ENCODE results near the gene LIN7C. TPM values are rescaled to one million over a fixed set of nuclear protein-coding genes. Genes with fewer than 3 reads are reported as not detected.

Gene LIN7C
- total and polyA plus RNA-seq, 2 of the 8 experiments (the other 6 are each of a cell fraction or from before 2014, with no cell fraction given), result 10.5 to 42.7 TPM

DNA sequence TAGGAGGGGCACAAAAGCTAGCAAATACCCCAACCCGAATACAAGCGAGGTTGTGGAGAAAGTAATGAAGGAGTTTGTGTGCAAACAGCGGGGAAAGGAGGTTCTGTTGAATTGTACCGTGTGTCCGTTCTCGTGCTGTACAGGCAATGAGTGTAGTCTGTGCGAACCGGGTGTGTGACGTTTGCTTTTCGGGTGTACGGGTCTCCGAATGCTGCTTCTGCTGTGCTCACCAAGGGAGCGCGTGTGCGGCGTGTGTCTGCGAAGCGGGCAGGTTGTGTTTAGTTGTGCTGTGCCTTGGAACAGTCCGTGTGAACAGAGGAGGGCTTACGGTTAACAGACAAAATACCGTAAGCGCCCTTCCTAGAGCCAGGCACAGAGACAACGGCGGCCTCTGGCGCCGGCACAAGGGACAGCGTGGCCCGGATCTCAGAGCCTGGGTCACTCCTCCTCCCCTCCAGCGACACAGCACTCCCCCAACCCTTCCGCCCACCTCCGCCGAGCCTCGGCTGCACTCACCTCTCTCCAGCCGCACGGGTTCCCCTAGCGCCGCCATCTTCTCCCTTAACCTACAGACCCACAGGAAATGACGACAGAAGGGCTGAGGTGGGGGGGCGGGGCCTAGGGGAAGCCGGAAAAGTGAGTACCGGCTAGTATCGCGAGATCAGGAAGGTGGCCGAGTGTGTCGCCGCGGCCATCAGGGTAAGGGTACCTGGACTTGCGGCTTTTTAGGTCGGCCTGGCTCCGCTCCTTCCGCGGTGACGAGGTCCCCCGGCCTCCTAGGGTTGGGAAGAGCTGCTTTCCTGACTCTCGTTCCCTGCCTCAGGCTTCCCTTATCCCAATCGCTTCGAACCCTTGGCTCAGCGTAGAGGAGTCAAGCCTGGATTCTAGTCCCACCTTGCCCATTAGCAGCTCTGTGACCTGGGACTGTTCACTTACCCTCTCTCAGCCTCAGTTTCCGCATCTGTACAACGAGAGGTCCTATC is at the start of gene LIN7C (continued):
- TF ChIP-seq SIN3A (conservative IDR thresholded peaks at IDR 0.05 in 1 of 2, IDR thresholded peaks at IDR 0.05 in 1 of 2; ENCODE audit: low read depth in 1 of 2, low read length in 2 of 2), result peak; percentile 71 to 86; a peak in 2 of 4 replicates
- TF ChIP-seq CBX5 (IDR thresholded peaks at IDR 0.05; ENCODE audit: low read depth, low read length), result no peak
- TF ChIP-seq, protein P1, sequence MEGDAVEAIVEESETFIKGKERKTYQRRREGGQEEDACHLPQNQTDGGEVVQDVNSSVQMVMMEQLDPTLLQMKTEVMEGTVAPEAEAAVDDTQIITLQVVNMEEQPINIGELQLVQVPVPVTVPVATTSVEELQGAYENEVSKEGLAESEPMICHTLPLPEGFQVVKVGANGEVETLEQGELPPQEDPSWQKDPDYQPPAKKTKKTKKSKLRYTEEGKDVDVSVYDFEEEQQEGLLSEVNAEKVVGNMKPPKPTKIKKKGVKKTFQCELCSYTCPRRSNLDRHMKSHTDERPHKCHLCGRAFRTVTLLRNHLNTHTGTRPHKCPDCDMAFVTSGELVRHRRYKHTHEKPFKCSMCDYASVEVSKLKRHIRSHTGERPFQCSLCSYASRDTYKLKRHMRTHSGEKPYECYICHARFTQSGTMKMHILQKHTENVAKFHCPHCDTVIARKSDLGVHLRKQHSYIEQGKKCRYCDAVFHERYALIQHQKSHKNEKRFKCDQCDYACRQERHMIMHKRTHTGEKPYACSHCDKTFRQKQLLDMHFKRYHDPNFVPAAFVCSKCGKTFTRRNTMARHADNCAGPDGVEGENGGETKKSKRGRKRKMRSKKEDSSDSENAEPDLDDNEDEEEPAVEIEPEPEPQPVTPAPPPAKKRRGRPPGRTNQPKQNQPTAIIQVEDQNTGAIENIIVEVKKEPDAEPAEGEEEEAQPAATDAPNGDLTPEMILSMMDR (IDR thresholded peaks at IDR 0.05; ENCODE audit: control extremely low read depth in 1 of 3, insufficient read depth in 1 of 3, low read depth in 1 of 3, low read length in 3 of 3), result peak in 2 of 3 experiments; percentile 21 to 22; a peak in 2 of 4 replicates
- TF ChIP-seq TCF12 (IDR thresholded peaks at IDR 0.05; ENCODE audit: low read depth, low read length), result no peak
- TF ChIP-seq CHD1 (IDR thresholded peaks at IDR 0.05; ENCODE audit: low read depth, low read length), result no peak
- TF ChIP-seq, protein P2, sequence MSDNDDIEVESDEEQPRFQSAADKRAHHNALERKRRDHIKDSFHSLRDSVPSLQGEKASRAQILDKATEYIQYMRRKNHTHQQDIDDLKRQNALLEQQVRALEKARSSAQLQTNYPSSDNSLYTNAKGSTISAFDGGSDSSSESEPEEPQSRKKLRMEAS (IDR thresholded peaks at IDR 0.05), result peak; percentile 82
- peak; percentile 46; the same call in 1 of the 2 replicates for TF ChIP-seq GABPA (IDR thresholded peaks at IDR 0.05; ENCODE audit: borderline replicate concordance, insufficient read depth, low read length)
- TF ChIP-seq NRF1 (IDR thresholded peaks at IDR 0.05; ENCODE audit: low read depth, low read length), result no peak
- no peak for TF ChIP-seq RNF2 (IDR thresholded peaks at IDR 0.05; ENCODE audit: borderline replicate concordance, low read depth, low read length, missing control alignments, poor library complexity, severe bottlenecking)
- no peak for TF ChIP-seq CTBP2 (IDR thresholded peaks at IDR 0.05; ENCODE audit: borderline replicate concordance, insufficient read depth, insufficient read length, low read length)
- no peak for TF ChIP-seq SIX5 (IDR thresholded peaks at IDR 0.05; ENCODE audit: low read depth, low read length)
- TF ChIP-seq GTF2F1 (IDR thresholded peaks at IDR 0.05; ENCODE audit: borderline replicate concordance, low read depth, low read length), result peak; percentile 54; the same call in 1 of the 2 replicates
- peak; percentile 97 for TF ChIP-seq ASH2L (IDR thresholded peaks at IDR 0.05; ENCODE audit: low read length)
- TF ChIP-seq TEAD4 (IDR thresholded peaks at IDR 0.05; ENCODE audit: low read depth, low read length), result no peak
- no peak for TF ChIP-seq RXRA (IDR thresholded peaks at IDR 0.05; ENCODE audit: insufficient read depth, low read depth, low read length)
- TF ChIP-seq CBX8 (IDR thresholded peaks at IDR 0.05; ENCODE audit: borderline replicate concordance, low read depth, low read length), result no peak
- peak; percentile 69 for TF ChIP-seq EGR1 (IDR thresholded peaks at IDR 0.05; ENCODE audit: borderline replicate concordance, low read depth, low read length)
- peak; percentile 97 for TF ChIP-seq YY1 (IDR thresholded peaks at IDR 0.05; ENCODE audit: low read depth, low read length)
- TF ChIP-seq TAF1 (IDR thresholded peaks at IDR 0.05; ENCODE audit: low read depth, low read length), result peak; percentile 88
- peak; percentile 98 for TF ChIP-seq CHD2 (IDR thresholded peaks at IDR 0.05; ENCODE audit: low read length)
